Activated naive CD4-positive, alpha-beta T cell treated with Interleukin-2 at 50 U/mL for 16 hours (primary cell): Measurements from ENCODE around the gene MTAP.
A peak's percentile ranks its signal among the peaks of the same experiment; 100 is the strongest.
"Not testable (repeated sequence)": the region's sequence is repeated elsewhere in the genome, so short reads cannot be mapped to it uniquely, and the experiment has no call there.

ENCODE experiments used
- DNase-seq: peaks from one replicate; pipeline ENCODE4 v3.0.0-alpha.2; 2020

Gene MTAP

DNA sequence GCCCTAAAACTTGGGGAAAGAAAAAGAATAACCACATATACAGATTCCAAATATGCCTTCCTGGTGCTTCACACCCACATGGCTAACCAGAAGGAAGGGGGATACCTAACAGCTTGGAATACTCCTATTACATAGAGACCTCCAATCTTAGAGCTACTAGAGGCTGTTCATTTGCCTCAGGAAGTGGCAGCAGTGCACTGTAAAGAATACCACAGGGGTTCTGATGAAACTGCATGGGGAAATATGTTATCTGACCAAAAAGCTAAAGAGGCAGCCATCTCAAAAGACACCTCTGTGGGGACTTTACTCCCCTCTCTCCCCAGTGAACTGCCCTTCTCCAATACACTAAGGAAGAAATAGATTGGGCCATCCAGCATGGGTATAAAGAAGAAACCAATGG, 125.3 kb downstream of the MTAP start:
- DNase-seq, result no peak

DNA sequence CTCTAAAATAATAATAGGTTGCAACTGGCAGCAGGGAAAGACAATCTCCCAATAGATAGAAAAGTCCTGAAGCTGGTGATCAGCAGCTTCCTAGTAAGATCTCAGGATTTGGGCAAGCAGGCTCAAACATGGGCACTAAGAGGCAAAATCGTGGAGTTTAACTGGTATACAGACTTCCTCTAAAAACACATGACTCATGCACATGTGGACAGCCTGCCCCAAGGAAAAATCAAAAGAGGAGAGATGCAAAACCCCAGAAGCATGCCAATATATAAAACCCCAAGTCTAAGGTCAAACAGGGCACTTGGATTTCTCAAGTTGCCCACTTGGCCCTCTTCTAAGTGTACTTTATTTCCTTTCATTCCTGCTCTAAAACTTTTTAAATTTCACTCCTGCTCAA, 129.0 kb downstream of the MTAP start:
- no peak for DNase-seq

DNA sequence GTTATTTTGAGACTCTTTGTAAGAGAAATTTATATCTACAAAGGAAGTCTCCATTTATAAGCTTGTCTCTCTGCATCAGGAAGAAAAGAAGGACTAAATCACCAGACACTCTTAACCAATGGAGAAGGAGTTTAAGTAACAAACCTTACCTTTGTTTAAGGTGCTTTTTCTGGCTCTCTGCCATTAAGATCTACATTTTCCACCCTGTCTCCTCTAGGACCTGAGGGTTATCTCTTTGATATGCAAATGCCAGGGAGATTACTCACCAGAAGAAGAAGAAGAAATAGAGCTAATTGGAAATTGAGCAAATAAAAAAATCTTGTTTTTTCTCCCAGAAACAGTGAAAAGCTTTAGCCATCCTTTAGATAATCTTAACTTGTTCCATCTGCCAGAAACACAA, 130.8 kb downstream of the MTAP start:
- DNase-seq, result no peak

DNA sequence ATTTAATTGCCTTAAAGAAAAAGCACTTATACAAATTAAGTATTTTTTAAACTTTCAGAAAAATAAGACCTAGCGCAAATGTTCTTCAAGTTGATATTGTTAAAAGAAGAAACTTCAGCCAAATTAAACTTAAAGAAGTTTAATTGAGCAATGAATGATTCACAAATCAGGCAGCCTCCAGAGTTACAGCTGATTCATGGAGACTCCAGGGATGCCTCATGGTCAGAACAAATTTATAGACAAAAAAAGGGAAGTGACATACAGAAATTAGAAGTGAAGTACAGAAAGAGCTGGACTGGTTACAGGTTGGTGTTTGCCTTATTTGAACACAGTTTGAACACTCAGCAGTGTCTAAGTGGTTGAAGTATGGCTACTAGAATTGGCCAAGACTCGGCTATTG, 131.4 kb downstream of the MTAP start:
- no peak for DNase-seq

DNA sequence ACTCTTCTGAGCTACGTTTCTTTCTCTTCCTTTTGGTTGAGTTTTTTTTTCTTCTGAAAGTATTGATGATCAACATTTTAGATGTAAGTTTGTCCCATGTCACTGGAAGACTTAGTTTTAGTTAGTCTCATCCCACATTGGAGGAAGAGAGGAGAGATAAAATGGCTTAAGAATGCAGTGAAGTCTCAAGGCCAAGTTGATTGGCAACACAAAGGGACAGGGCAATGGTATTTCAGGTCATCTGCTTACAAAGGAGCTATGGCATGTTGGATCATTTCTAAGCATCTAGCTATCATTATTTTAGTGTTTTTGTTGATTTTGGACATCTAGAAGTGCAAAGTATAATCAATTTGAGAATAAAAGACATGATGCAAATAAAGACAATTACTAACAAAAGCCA, 133.2 kb downstream of the MTAP start:
- DNase-seq, result no peak

DNA sequence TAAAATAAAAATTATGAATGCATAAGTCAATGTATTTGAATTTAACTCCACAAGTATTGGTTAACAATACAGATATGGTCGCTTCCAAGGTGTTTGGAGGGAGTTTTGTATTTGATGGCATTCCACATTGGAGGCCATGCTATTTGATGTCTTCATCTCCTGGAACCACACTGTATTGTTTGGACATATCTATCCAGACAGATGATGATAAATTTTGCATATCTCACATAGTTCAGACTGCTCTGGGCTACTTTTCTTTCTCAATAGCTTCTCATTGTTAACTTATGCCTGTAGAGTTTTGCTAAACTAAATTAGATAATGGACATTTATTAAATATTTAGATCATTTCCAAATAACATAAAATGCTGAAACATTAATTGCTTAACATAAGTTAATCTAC, 133.7 kb downstream of the MTAP start:
- no peak for DNase-seq

DNA sequence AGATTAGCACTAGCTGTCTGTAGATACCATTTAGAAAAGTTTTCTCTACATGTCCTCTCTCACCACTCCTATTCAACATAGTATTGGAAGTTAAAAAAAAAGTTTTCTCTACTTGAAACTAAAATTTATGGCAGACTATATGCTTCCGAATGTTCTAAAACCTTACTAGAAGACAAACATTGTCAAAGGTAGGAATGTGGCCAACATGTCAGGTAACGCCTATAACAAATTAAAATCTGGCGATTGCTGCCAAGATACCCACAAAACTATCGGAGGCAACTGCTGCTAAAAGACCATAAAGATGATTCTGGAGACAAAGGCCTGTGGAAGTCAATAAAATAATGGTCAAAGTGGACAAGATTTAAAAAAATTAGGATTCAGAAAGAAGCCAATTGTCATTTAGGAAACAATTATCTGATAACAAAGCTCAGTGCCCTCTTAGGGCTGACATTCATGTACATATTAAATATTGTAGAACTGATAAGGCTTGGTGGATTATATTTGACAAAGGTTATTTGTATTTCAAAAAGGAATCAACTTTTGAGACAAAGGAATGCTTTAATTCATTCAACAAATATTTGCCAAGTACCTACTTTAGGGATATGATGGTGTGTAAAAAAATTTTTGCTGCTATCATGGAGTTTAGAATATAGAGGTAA, 139.0 kb downstream of the MTAP start:
- DNase-seq, result no peak

DNA sequence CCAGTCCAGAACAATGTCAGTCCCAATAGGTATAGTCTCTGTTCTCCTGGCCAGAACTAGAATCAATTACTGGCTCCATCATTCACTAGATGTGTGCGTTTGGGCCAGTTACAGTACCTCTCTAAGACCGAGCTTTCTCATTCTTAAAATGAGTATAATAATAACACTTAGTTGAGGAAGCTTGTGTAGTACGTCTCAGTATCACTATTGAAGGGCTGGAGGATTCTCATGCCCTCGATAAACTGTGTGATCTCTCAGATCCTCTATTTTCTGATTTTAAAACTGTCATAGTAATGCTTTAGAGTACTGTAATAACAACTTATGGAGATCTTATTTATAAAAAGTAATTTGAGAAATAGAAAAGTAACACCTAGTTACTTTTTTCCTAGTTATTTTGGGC, 141.0 kb downstream of the MTAP start:
- DNase-seq, result no peak

DNA sequence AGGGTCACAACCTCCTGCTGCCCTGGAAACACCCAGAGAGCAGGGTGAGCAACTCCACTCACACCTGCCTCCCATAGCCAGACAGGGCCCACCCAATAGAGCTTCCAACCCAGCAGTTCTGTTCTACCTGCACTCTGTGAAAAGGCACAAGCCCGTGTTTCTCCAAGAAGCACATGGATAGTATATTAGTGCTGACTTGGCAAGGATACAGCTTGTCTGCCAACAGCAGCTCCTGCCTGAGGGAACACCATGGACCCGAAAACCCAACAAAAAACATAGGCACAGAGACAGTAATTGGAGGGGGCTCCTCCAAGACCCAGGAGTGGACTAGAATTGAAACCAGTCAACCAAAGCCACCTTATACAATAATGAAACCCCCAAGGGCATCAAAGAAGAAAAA, 143.2 kb downstream of the MTAP start:
- DNase-seq, result no peak

DNA sequence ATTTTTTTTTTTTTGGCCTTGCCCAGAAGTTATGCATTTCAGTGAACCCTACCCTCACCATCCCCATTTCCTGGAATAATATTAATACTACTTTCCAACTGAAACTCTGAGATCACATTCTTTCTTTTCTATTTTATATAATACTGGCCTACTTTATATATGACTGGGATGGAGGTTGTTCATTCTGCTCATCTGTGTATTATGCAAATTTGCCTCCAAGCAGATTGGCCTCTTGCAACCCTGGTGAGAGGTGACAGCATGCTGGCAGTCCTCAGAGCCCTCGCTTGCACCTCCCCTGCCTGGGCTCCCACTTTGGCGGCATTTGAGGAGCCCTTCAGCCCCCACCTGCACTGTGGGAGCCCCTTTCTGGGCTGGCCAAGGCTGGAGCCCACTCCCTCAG, 156.4 kb downstream of the MTAP start:
- no peak for DNase-seq

DNA sequence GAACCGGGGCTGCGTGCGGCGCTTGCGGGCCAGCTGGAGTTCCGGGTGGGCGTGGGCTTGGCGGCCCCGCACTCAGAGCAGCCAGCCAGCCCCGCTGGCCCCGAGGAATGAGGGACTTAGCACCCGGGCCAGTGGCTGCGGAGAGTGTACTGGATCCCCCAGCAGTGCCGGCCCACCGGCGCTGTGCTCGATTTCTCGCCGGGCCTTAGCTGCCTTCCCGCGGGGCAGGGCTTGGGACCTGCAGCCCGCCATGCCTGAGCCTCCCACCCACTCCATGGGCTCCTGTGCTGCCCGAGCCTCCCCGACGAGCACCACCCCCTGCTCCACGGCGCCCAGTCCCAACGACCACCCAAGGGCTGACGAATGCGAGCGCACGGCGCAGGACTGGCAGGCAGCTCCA, 156.8 kb downstream of the MTAP start:
- not testable (repeated sequence) for DNase-seq

DNA sequence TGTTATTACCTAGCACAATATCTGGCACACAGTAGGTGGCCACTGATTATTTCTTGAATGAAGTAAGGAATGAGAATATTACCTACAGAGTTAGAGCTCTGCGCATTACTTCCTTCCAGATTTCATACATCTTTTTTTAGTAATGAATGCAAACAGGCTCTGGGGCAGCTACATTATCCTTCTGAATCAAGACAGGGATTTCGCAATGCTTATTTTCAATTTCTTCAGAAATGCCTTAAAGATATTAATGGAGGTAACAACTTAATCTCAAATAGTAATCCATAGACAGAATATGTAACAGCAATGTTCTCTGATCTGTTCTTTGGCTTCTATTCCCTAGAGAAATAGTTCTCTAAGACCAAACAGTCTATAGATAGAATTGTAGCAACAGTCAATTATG, 159.1 kb downstream of the MTAP start:
- DNase-seq, result no peak

DNA sequence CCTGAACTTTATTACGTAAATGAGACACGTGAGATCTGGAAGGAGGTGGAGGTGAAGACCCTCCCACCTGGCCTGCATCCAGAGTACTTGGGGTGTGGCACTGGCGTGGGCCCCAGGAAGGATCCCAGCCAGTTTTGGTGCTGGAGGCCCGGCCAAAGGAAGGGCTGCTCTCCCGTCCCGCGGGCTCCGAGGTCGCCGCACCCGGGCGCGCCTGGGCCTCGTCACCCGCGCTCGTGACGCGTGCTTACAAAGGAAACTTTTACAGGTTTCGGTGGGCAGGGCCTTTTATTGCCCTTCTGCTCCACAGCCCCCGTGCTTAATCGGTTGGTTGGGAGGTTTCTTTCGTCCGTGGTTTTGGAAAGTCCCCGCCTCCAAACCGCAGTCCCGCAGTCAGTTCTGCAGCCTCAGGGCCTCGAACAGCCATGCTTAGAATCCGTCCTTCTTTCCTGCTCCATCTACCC, 162.5 kb downstream of the MTAP start:
- DNase-seq, result peak; percentile 79

DNA sequence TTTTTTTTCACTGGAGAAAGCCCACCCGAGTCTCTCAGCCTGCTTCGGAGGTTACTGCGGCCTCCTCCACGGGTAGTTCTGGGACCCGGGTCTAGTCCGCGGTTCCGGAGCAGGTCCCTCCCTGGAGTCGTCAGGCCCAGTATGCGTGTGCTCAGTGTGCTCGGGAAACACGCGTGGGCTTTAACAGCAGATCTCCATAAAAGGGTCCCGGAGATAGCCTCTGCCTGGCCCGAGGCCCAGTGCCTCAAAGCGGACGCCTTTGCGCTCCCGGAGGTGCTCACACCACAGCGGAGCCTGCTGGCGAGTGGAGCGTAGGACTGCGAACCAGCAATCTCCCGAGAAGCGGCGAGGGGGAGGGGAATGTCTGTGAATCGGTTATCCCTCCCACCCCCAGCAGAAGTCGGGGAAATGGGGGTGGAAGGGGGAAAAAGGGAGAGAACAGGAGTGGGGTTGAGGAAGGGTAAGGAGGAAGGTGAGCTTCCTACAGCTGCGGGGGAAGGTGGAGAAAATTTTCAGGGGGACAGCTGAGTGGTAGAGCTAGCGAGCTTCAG, 163.0 kb downstream of the MTAP start:
- DNase-seq, result peak; percentile 52

DNA sequence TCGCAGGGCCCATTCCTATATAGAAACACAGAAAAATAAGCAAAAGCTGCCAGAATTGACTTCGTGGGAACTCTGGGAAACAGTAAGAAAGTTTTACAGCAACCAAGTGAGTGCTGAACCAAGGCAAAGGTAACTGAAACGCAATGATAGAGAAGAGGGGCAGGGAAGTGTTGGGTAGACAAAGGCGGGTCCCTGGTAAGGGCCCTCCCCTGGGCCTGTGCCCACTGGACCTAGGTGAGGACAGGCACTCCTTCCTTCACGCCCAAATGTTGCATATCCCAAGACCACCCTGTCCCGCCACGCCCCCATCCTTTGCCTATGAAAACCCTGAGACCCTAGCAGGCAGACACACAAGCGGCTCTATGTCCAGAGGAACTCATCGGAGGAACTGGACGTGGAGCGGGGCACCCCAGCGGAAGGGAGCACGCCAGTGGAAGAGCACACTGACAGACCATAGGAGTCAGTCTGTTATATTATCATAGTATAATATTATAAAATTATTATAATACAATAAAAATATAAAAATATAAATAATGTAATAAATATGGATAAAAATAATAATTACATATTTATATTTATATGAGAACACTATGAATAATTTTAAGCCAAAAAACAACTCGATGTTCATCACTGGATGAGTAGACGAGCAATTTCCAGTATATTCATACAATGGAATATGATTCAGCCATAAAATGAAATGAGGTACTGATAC, 163.9 kb downstream of the MTAP start:
- no peak for DNase-seq

DNA sequence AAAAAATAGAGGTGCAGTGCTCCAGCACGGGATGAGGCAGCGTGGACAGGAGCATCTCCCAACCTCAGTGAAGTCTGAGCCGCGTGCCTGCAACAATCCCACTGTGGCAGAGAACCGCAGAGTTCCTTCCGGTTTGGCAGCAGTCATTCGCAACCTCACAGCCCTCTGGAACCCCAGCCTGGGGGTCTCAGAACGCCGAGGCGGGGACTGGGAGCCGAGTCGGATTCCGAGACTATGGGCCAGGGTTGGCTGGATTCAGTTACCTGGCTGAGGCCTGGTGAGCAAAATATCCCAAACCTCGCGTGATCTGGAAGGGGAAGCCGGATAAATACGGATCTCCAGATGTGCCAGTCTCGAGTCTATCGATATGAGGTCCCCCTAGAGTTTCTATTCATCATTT, 164.7 kb downstream of the MTAP start:
- no peak for DNase-seq

DNA sequence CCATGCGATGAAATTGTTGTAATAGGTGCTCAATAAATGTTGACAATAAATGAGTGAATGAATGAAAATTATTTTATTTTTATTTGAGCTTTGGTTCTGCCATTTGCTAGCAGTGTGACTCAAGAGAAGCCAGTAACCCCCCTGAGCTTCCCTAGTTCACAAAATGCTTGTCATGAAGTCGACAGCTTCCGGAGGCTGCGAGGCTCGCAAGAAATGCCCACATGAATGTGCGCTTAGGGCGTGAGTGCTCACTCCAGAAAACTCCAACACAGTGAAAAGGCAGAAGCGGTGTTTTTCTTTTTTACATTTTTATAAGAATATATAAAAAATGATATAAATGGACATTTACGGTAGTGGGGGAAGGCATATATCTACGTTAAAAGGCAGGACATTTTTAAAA, 165.3 kb downstream of the MTAP start:
- DNase-seq, result no peak

DNA sequence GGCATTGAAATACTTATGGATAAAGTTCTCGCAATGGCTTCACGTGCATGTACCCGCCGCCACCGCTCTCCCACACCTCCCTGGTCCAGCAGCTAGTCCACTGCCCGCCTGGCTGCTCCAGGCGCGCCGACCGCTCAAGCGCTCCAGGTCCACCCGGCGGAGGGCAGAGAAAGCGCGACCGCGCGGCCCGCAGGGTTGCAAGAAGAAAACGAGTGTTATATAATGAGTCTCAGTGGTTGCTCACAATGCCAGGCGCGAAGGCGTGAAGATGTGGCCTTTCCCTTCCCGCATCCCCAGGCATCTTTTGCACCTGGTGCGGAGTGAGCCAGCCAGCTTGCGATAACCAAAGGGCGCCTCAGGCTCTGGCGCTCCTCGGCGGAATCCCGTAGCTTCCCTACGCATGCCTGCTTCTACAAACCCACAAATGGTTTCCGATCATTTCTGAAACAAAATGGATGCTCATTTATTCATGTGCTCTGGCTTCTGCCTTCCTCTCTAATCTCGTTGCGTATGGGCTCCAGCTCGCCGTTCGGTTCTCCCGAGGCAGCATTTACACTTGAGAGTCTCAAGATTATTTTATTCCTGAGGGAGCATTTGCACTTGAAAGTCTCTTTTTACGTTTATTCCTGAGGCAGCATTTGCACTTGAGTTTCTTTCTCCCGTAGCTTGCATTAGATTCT, 166.0 kb downstream of the MTAP start:
- no peak for DNase-seq

DNA sequence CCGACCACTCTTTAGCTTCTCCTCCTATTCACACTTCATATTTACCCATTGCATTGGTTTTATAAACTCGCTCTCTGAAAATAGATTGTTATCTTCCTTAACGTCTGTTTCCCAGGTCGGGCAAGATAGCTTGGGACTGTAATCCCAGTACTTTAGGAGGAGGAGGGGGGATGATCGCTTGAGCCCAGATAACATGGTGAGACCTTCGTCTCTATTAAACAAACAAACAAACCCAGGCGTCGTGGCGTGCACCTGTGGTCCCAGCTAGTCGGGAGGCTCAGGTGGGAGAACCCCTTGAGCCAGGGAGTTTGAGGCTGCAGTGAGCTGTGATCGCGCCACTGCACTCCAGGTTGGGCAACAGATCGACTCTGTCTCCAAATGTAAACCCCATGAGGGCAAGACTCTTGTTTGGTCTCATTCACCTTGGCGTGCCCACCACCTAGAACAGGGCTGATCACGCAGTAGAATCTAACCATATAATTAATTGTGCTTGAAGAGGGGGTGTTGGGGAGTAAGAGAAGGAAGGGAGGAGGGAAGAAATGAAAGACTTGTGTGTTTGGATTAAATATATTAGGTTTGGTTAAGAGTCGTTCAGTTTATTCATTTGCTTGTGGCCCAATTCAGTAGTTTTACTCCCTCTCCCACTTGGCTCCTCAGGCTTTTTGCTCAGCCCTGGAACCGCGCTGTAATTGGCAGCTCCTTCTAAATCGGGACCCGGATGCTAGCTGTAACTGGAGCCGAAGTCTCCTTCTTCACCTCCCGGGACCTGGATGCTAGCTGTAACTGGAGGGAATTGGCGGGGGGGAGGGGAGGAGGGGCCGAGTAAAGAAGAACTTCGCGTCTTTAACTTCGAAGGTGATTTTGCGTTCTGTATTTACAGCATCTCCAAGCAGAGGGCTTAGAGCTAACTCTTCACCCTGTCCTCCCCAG, 166.8 kb downstream of the MTAP start:
- DNase-seq, result no peak

DNA sequence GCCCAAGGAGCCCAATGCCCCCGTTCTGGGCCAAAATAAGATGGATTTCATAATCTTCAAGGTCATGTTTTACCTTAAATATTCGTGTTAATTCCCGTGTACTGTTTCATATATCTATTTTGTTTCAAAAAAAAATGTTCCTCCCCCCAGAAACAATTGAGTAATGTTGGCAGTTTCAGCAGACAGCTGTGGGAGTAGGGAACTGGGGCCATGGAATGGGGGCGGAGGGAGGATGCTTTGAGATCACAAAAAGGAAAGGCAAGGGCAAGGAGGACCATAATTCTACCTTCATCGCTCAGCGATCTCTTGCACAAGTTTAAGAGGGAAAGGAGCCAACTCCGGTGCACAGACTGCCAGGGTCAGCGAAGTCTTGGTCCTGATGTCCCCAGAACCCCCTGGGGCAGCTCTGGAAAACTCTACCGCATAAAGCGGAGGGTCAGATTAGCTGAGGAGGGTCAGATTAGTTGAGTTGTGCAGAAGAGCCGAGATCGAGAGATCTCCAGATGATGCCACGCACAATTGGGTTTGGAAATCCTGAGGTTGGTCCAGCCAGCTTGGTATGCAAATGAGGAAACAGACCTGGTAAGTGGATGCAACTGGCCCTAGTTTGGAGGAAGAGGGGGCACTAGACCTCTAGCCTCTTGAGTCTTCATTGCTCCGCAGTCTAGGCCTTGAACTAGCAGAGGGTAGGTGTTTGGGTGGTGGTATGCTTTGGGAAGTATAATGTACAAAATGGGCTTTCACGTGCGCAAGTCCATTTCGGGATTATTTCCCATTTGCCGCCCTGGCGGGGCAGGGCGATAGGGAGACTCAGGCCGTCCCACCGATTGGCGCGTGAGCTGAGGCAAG, 167.7 kb downstream of the MTAP start:
- DNase-seq, result no peak

DNA sequence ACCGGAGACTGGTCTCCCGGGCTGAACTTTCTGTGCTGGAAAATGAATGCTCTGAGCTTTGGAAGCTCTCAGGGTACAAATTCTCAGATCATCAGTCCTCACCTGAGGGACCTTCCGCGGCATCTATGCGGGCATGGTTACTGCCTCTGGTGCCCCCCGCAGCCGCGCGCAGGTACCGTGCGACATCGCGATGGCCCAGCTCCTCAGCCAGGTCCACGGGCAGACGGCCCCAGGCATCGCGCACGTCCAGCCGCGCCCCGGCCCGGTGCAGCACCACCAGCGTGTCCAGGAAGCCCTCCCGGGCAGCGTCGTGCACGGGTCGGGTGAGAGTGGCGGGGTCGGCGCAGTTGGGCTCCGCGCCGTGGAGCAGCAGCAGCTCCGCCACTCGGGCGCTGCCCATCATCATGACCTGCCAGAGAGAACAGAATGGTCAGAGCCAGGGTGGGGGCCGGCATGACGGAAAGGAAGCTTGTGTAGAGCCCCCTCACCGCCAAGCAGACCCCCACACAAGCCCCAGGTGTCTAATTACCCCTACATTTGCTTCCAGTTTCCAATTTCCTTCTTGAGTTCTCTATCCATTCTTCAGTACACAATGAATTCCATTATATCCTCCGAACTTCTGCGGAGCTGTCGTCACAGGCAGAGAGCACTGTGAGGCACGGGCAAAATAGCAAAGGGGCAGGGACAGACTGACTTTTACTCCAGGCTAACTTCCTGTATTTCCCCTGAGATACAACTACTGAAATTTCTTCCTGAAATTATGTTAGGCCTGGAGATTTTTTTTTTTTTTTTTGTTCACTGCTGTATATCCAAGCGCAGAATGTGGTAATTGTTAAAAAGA, 168.6 kb downstream of the MTAP start:
- no peak for DNase-seq
